Gastroesophageal sphincter (tissue), 3 donors: Measurements from ENCODE around the gene RELCH.

ENCODE experiments used
- EP300 ChIP-seq: sonication (generic); formaldehyde crosslinking; IDR thresholded peaks from one replicate; pipeline ENCODE4 v1.6.1; 2017; ENCODE audit warnings: antibody characterized with exemption, mild to moderate bottlenecking
- POLR2A ChIP-seq, 2 donors: fragments of 450-650 bp; IDR thresholded peaks; one replicate each; pipeline ENCODE4 v1.6.1; 2017; ENCODE audit warnings: antibody characterized with exemption in 2 of 2, mild to moderate bottlenecking in 2 of 2, moderate library complexity in 1 of 2
- TF ChIP-seq, protein P1 (sequence below), 4 experiments: fragments of 200-600 bp in 2 of 4; fragments of 450-650 bp in 2 of 4; sonication (generic) in 1 of 4; IDR thresholded peaks; one replicate each; pipeline ENCODE4 v1.5.1; 2017 to 2019; ENCODE audit warnings: antibody characterized with exemption in 4 of 4, mild to moderate bottlenecking in 2 of 4, moderate library complexity in 2 of 4

DNA sequence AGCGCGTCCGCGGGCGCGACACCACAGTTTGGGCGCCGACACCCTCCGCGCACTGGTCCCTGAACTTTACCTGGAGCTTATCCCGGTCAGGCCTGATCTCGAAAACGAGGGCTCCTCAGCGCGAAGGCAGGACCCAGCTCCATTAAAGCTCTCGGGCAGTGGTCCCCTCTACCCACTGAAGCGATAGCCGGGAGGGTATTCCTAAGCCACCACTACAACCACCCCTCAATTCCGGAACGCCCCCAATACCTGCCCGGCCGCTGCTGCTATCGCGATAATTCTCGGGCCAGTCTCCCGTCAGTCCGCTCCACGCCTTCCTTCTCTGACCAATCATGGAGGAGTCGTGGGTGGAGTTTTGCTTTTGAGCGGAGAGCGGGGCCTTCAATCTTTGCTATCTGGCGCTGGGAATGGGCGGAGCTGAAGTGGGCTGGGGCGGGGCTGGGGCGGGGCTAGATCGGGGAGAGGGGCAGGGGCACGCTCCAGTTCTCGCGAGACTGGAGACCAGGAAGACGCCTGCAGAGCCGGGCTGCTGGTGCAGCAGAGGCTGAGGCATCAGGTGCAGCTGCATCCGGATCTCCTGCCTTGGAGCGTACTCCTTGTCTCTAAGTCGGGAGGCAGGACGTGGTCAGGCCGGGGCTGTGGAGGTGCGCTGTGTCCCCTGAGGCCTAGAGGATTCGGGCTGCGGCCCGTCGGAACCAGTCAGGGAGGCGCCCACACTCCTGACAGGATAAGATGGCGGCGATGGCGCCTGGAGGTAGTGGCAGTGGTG lies at the start of gene RELCH, which contains the start of gene PIGN:
- TF ChIP-seq EP300 (no peak), POLR2A (IDR thresholded peaks at IDR 0.05) (peak; percentile 73 to 77)
- TF ChIP-seq, protein P1, sequence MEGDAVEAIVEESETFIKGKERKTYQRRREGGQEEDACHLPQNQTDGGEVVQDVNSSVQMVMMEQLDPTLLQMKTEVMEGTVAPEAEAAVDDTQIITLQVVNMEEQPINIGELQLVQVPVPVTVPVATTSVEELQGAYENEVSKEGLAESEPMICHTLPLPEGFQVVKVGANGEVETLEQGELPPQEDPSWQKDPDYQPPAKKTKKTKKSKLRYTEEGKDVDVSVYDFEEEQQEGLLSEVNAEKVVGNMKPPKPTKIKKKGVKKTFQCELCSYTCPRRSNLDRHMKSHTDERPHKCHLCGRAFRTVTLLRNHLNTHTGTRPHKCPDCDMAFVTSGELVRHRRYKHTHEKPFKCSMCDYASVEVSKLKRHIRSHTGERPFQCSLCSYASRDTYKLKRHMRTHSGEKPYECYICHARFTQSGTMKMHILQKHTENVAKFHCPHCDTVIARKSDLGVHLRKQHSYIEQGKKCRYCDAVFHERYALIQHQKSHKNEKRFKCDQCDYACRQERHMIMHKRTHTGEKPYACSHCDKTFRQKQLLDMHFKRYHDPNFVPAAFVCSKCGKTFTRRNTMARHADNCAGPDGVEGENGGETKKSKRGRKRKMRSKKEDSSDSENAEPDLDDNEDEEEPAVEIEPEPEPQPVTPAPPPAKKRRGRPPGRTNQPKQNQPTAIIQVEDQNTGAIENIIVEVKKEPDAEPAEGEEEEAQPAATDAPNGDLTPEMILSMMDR (IDR thresholded peaks at IDR 0.05) = no peak
